ENCODE results near the gene ANGEL1.

Gene ANGEL1

GRCh38 chr14:76814726-76815645 lies 2.3 kb upstream of the ANGEL1 start:
- Histone ChIP-seq H3K9me3 (ENCODE audit: insufficient read depth, low read depth, low read length) (no peaks in the 10 kb centered on the region), H4K8ac (ENCODE audit: low read depth, low read length) (no peak overlapping the region), H2BK120ac (ENCODE audit: insufficient read depth, low read length, poor library complexity) (no peak overlapping the region), H3K4me3 (ENCODE audit: low read depth, low read length) (no peak overlapping the region), H3K4me1 (ENCODE audit: control insufficient read depth in 1 of 2, insufficient read depth in 2 of 2, low read length in 2 of 2) (peaks cover 0 to 7% of the 10 kb centered on the region in 2 experiments), H3K79me1 (ENCODE audit: low read length) (peaks cover 9% of the 10 kb centered on the region), H2BK5ac (ENCODE audit: low read depth, low read length, poor library complexity) (no peak overlapping the region), H3K4me2 (ENCODE audit: low read length) (no peak overlapping the region), H3K27ac (ENCODE audit: low read depth, low read length) (no peak overlapping the region), H3K18ac (ENCODE audit: low read length) (no peak overlapping the region), H2AFZ (ENCODE audit: insufficient read depth, low read length, poor library complexity) (no peak overlapping the region), H3K36me3 (ENCODE audit: control insufficient read depth in 1 of 2, insufficient read depth in 2 of 2, low read length in 2 of 2) (no peaks in the 10 kb centered on the region), H3K27me3 (ENCODE audit: insufficient read depth, low read length) (no peaks in the 10 kb centered on the region), H4K12ac (ENCODE audit: low read depth, low read length) (no peak overlapping the region), H3K79me2 (ENCODE audit: control insufficient read depth, insufficient read depth, low read length, poor library complexity) (peaks cover 6% of the 10 kb centered on the region), H3K23ac (ENCODE audit: low read length) (no peak overlapping the region), H3K9ac (ENCODE audit: low read length) (no peak overlapping the region), H3K4ac (ENCODE audit: low read depth, low read length) (no peak overlapping the region), H3K14ac (ENCODE audit: low read length) (no peak overlapping the region), H4K91ac (ENCODE audit: low read depth, low read length) (no peak overlapping the region), H2BK12ac (ENCODE audit: low read length) (no peak overlapping the region), H2AK5ac (ENCODE audit: low read length) (no peak overlapping the region)
- DNase-seq: no peak
- WGBS (ENCODE audit: extremely low coverage, insufficient coverage, insufficient read length): no CpG with 5 or more reads among the region's 7 CpGs

- Histone ChIP-seq H3K23ac (ENCODE audit: low read length) (no peak overlapping the region), H3K27me3 (ENCODE audit: insufficient read depth, low read length) (no peaks in the 10 kb centered on the region), H4K8ac (ENCODE audit: low read depth, low read length) (peak overlapping the region; percentile 92), H2AFZ (ENCODE audit: insufficient read depth, low read length, poor library complexity) (peak overlapping the region; percentile 65), H3K4ac (ENCODE audit: low read depth, low read length) (peak overlapping the region; percentile 65), H3K27ac (ENCODE audit: low read depth, low read length) (peak overlapping the region; percentile 79), H3K36me3 (ENCODE audit: control insufficient read depth in 1 of 2, insufficient read depth in 2 of 2, low read length in 2 of 2) (peaks cover 3 to 7% of the 10 kb centered on the region in 2 experiments), H2BK5ac (ENCODE audit: low read depth, low read length, poor library complexity) (peak overlapping the region; percentile 45), H3K4me2 (ENCODE audit: low read length) (peak overlapping the region; percentile 97), H4K12ac (ENCODE audit: low read depth, low read length) (peak overlapping the region; percentile 68), H3K4me3 (ENCODE audit: low read depth, low read length) (peak overlapping the region; percentile 76), H3K79me2 (ENCODE audit: control insufficient read depth, insufficient read depth, low read length, poor library complexity) (peaks cover 6% of the 10 kb centered on the region), H3K4me1 (ENCODE audit: control insufficient read depth in 1 of 2, insufficient read depth in 2 of 2, low read length in 2 of 2) (peaks cover 0 to 7% of the 10 kb centered on the region in 2 experiments), H3K18ac (ENCODE audit: low read length) (peak overlapping the region; percentile 50), H2BK120ac (ENCODE audit: insufficient read depth, low read length, poor library complexity) (peak overlapping the region; percentile 84), H3K9me3 (ENCODE audit: insufficient read depth, low read depth, low read length) (no peaks in the 10 kb centered on the region), H3K14ac (ENCODE audit: low read length) (peak overlapping the region; percentile 87), H3K9ac (ENCODE audit: low read length) (peak overlapping the region; percentile 77), H2BK12ac (ENCODE audit: low read length) (no peak overlapping the region), H2AK5ac (ENCODE audit: low read length) (no peak overlapping the region), H4K91ac (ENCODE audit: low read depth, low read length) (peak overlapping the region; percentile 70), H3K79me1 (ENCODE audit: low read length) (peaks cover 9% of the 10 kb centered on the region)
- DNase-seq: peak in 1 of 2 donors; percentile 42
- no CpG with 5 or more reads among the region's 20 CpGs for WGBS (ENCODE audit: extremely low coverage, insufficient coverage, insufficient read length)
Observed at GRCh38 chr14:76812093-76812421, 625 bp downstream of the ANGEL1 start.

GRCh38 chr14:76811561-76811960 lies 1.1 kb downstream of the ANGEL1 start:
- H3K4me1 ChIP-seq (ENCODE audit: control insufficient read depth in 1 of 2, insufficient read depth in 2 of 2, low read length in 2 of 2): peaks cover 0 to 7% of the 10 kb centered on the region in 2 experiments
- no peak overlapping the region for H3K4me3 ChIP-seq (ENCODE audit: low read depth, low read length)
- H4K91ac ChIP-seq (ENCODE audit: low read depth, low read length): no peak overlapping the region
- H4K8ac ChIP-seq (ENCODE audit: low read depth, low read length): no peak overlapping the region
- H3K4me2 ChIP-seq (ENCODE audit: low read length): peak overlapping the region; percentile 97
- peak in 1 of 2 donors; percentile 33 for DNase-seq
- H3K14ac ChIP-seq (ENCODE audit: low read length): no peak overlapping the region
- H3K4ac ChIP-seq (ENCODE audit: low read depth, low read length): no peak overlapping the region
- no peak overlapping the region for H3K23ac ChIP-seq (ENCODE audit: low read length)
- no peaks in the 10 kb centered on the region for H3K27me3 ChIP-seq (ENCODE audit: insufficient read depth, low read length)
- no peak overlapping the region for H3K9ac ChIP-seq (ENCODE audit: low read length)
- H3K79me2 ChIP-seq (ENCODE audit: control insufficient read depth, insufficient read depth, low read length, poor library complexity): peaks cover 6% of the 10 kb centered on the region
- H3K79me1 ChIP-seq (ENCODE audit: low read length): peaks cover 9% of the 10 kb centered on the region
- H2BK5ac ChIP-seq (ENCODE audit: low read depth, low read length, poor library complexity): no peak overlapping the region
- no peak overlapping the region for H2BK120ac ChIP-seq (ENCODE audit: insufficient read depth, low read length, poor library complexity)
- H2AFZ ChIP-seq (ENCODE audit: insufficient read depth, low read length, poor library complexity): no peak overlapping the region
- no peak overlapping the region for H3K27ac ChIP-seq (ENCODE audit: low read depth, low read length)
- H3K36me3 ChIP-seq (ENCODE audit: control insufficient read depth in 1 of 2, insufficient read depth in 2 of 2, low read length in 2 of 2): peaks cover 6 to 10% of the 10 kb centered on the region in 2 experiments
- H2AK5ac ChIP-seq (ENCODE audit: low read length): no peak overlapping the region
- H3K9me3 ChIP-seq (ENCODE audit: insufficient read depth, low read depth, low read length): no peaks in the 10 kb centered on the region
- H3K18ac ChIP-seq (ENCODE audit: low read length): no peak overlapping the region
- no peak overlapping the region for H2BK12ac ChIP-seq (ENCODE audit: low read length)
- H4K12ac ChIP-seq (ENCODE audit: low read depth, low read length): no peak overlapping the region
- WGBS (ENCODE audit: extremely low coverage, insufficient coverage, insufficient read length): no CpG with 5 or more reads among the region's 4 CpGs

- Histone ChIP-seq H3K4me2 (ENCODE audit: low read length) (peak overlapping the region; percentile 0), H4K8ac (ENCODE audit: low read depth, low read length) (no peak overlapping the region), H3K79me1 (ENCODE audit: low read length) (peaks cover 9% of the 10 kb centered on the region), H2BK12ac (ENCODE audit: low read length) (no peak overlapping the region), H3K36me3 (ENCODE audit: control insufficient read depth in 1 of 2, insufficient read depth in 2 of 2, low read length in 2 of 2) (peaks cover 9 to 15% of the 10 kb centered on the region in 2 experiments), H3K9ac (ENCODE audit: low read length) (no peak overlapping the region), H3K79me2 (ENCODE audit: control insufficient read depth, insufficient read depth, low read length, poor library complexity) (peaks cover 6% of the 10 kb centered on the region), H2AK5ac (ENCODE audit: low read length) (no peak overlapping the region), H3K27me3 (ENCODE audit: insufficient read depth, low read length) (no peaks in the 10 kb centered on the region), H3K9me3 (ENCODE audit: insufficient read depth, low read depth, low read length) (no peaks in the 10 kb centered on the region), H3K27ac (ENCODE audit: low read depth, low read length) (no peak overlapping the region), H3K23ac (ENCODE audit: low read length) (no peak overlapping the region), H2BK5ac (ENCODE audit: low read depth, low read length, poor library complexity) (no peak overlapping the region), H2AFZ (ENCODE audit: insufficient read depth, low read length, poor library complexity) (no peak overlapping the region), H2BK120ac (ENCODE audit: insufficient read depth, low read length, poor library complexity) (no peak overlapping the region), H4K91ac (ENCODE audit: low read depth, low read length) (no peak overlapping the region), H3K18ac (ENCODE audit: low read length) (no peak overlapping the region), H4K12ac (ENCODE audit: low read depth, low read length) (no peak overlapping the region), H3K4me1 (ENCODE audit: control insufficient read depth in 1 of 2, insufficient read depth in 2 of 2, low read length in 2 of 2) (peaks cover 0 to 7% of the 10 kb centered on the region in 2 experiments), H3K4me3 (ENCODE audit: low read depth, low read length) (no peak overlapping the region), H3K14ac (ENCODE audit: low read length) (no peak overlapping the region), H3K4ac (ENCODE audit: low read depth, low read length) (no peak overlapping the region)
- no CpG with 5 or more reads among the region's 9 CpGs for WGBS (ENCODE audit: extremely low coverage, insufficient coverage, insufficient read length)
- DNase-seq: peak; percentile 53 to 59
Observed at GRCh38 chr14:76810953-76811400, 1.7 kb downstream of the ANGEL1 start.

Data from trophoblast cell (in vitro differentiated cells and primary cell).